Chondrocyte (in vitro differentiated cells): ENCODE data around the gene NIBAN1. TPM values are rescaled to one million over a fixed set of nuclear protein-coding genes. Genes with fewer than 3 reads are reported as not detected.

Experiments
- DNase-seq: peaks from one replicate; pipeline ENCODE4 v3.0.0; 2021; ENCODE audit warnings: mixed read lengths, low spot score
- H3K27ac Mint-ChIP-seq: one replicate; pipeline ENCODE4 v1.8.0; 2021; ENCODE audit warnings: mild to moderate bottlenecking, moderate library complexity, mixed read lengths; ENCODE audit not compliant: unreplicated experiment
- H3K27me3 Mint-ChIP-seq: 2 replicates; pipeline ENCODE4 v1.8.0; 2021; ENCODE audit warnings: low read depth, mixed read lengths
- H3K36me3 Mint-ChIP-seq: 2 replicates; pipeline ENCODE4 v1.8.0; 2021; ENCODE audit warnings: low read depth, mixed read lengths
- H3K4me1 Mint-ChIP-seq: 2 replicates; pipeline ENCODE4 v1.8.0; 2021; ENCODE audit warnings: low read depth, mild to moderate bottlenecking, mixed read lengths
- H3K4me3 Mint-ChIP-seq: one replicate; pipeline ENCODE4 v1.8.0; 2021; ENCODE audit warnings: mild to moderate bottlenecking, moderate library complexity, mixed read lengths; ENCODE audit not compliant: unreplicated experiment
- H3K9me3 Mint-ChIP-seq: 2 replicates; pipeline ENCODE4 v1.8.0; 2021; ENCODE audit warnings: low read depth, mixed read lengths
- total RNA-seq: library from RNA; stranded (reverse); gene quantifications from 3 replicates; pipeline ENCODE4 v1.2.1, GENCODE V29; 2021
- TF ChIP-seq, protein P1 (sequence below): fragments of 200-600 bp; sonication (generic); IDR thresholded peaks from 2 replicates; pipeline ENCODE4 v1.5.0; 2021; ENCODE audit warnings: antibody characterized with exemption, mild to moderate bottlenecking, moderate library complexity

The NIBAN1 gene
- total RNA-seq, 1 donor from 2014 or later: 101 TPM

GRCh38 chr1:184973272-184974055 lies 844 bp downstream of the NIBAN1 start:
- no peak for DNase-seq
- peak overlapping the region; percentile 99 for H3K27ac Mint-ChIP-seq
- H3K4me3 Mint-ChIP-seq: peak overlapping the region; percentile 93
- H3K4me1 Mint-ChIP-seq: peaks cover 56% of the 10 kb centered on the region
- no peaks in the 10 kb centered on the region for H3K9me3 Mint-ChIP-seq
- no peaks in the 10 kb centered on the region for H3K36me3 Mint-ChIP-seq
- peaks cover 2% of the 10 kb centered on the region for H3K27me3 Mint-ChIP-seq
- TF ChIP-seq, protein P1, sequence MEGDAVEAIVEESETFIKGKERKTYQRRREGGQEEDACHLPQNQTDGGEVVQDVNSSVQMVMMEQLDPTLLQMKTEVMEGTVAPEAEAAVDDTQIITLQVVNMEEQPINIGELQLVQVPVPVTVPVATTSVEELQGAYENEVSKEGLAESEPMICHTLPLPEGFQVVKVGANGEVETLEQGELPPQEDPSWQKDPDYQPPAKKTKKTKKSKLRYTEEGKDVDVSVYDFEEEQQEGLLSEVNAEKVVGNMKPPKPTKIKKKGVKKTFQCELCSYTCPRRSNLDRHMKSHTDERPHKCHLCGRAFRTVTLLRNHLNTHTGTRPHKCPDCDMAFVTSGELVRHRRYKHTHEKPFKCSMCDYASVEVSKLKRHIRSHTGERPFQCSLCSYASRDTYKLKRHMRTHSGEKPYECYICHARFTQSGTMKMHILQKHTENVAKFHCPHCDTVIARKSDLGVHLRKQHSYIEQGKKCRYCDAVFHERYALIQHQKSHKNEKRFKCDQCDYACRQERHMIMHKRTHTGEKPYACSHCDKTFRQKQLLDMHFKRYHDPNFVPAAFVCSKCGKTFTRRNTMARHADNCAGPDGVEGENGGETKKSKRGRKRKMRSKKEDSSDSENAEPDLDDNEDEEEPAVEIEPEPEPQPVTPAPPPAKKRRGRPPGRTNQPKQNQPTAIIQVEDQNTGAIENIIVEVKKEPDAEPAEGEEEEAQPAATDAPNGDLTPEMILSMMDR: no peak

DNA sequence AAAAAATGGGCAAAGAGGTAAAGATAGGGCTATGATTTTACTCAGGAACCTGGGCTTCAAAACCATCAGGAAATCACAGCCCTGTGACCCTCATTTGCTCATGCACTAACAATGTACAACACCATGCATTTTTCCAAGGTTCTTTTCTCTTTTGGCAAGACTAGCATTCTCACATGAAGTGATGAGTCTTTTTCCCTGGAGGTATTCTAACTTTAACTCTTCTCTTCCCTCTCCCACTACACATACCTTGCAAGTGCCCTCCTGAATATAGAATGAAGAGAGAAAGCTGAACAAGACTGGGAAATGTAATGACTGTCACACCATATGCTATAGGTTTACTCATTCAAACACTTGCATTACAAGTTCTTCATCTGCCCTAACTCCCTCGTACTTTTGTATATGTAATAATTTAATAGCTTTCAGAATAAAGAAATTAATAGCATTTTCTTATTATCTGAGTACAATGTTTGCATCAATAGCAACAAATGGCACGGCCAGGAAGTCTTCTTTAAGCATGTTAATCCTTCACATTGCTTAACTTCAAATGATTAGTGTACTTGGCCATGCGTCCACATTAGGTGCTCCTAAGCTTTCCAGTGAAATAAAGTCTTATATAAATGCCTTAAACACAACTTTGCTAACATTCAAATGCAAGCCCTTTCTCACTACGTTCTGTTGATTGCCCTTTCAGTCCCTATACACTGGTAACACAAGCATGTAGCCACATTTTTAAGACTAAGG lies 1.8 kb downstream of the NIBAN1 start:
- Mint-ChIP-seq H3K9me3 (no peaks in the 10 kb centered on the region), H3K27me3 (peaks cover 2% of the 10 kb centered on the region), H3K27ac (peak overlapping the region; percentile 99), H3K36me3 (no peaks in the 10 kb centered on the region), H3K4me3 (peak overlapping the region; percentile 93), H3K4me1 (peaks cover 57% of the 10 kb centered on the region)
- DNase-seq: no peak
- TF ChIP-seq, protein P1: no peak

DNA sequence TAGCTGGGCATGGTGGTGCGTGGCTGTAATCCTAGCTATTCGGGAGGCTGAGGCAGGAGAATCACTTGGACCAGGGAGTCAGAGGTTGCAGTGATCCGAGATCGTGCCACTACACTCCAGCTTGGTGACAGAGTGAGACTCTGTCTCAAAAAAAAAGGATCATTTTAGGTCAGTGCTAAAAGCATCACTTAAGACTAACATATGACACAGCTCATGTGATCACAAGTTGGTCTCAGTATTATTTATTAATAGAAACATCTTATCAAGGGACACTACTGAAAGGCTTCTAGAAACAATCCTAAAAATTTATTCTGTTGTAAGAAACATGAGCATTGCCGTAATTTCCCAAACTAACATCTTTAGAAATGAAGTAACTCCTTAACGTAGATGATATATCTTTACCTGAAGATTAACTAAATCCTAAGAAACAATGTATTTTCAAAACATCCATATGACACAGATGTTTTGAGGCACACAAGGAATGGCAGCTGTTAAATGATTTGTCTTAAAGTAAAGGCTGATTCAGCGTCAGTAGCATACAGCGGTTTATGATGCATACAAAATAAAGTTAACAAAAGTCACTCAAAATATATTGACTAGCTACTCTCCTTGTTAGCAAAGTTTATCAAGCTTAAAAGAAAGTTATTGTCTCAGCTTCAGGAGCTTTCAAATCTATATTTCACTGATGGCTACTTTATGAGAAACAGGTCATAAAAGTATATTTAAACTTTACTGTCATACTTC lies 2.6 kb downstream of the NIBAN1 start:
- H3K9me3 Mint-ChIP-seq: no peaks in the 10 kb centered on the region
- H3K4me3 Mint-ChIP-seq: peak overlapping the region; percentile 93
- DNase-seq: no peak
- H3K27me3 Mint-ChIP-seq: peaks cover 2% of the 10 kb centered on the region
- H3K4me1 Mint-ChIP-seq: peaks cover 65% of the 10 kb centered on the region
- peak overlapping the region; percentile 99 for H3K27ac Mint-ChIP-seq
- no peaks in the 10 kb centered on the region for H3K36me3 Mint-ChIP-seq
- TF ChIP-seq, protein P1: no peak

GRCh38 chr1:184970691-184971161 lies 3.6 kb downstream of the NIBAN1 start:
- Mint-ChIP-seq H3K27ac (peak overlapping the region; percentile 86), H3K4me1 (peaks cover 73% of the 10 kb centered on the region), H3K9me3 (no peaks in the 10 kb centered on the region), H3K27me3 (no peaks in the 10 kb centered on the region), H3K36me3 (no peaks in the 10 kb centered on the region), H3K4me3 (peak overlapping the region; percentile 93)
- TF ChIP-seq, protein P1: no peak
- DNase-seq: no peak

- TF ChIP-seq, protein P1: no peak
- Mint-ChIP-seq H3K9me3 (no peaks in the 10 kb centered on the region), H3K27me3 (no peaks in the 10 kb centered on the region), H3K36me3 (peaks cover 6% of the 10 kb centered on the region), H3K4me3 (no peak overlapping the region), H3K4me1 (peaks cover 48% of the 10 kb centered on the region), H3K27ac (peak overlapping the region; percentile 90)
- no peak for DNase-seq
Measured at GRCh38 chr1:184966989-184967388, 7.3 kb downstream of the NIBAN1 start.
